8988T (cell line): ENCODE measurements around the gene MELTF.

Experiments
- DNase-seq: peaks from one replicate; pipeline ENCODE4 v3.0.0; 2011

The MELTF gene

DNA sequence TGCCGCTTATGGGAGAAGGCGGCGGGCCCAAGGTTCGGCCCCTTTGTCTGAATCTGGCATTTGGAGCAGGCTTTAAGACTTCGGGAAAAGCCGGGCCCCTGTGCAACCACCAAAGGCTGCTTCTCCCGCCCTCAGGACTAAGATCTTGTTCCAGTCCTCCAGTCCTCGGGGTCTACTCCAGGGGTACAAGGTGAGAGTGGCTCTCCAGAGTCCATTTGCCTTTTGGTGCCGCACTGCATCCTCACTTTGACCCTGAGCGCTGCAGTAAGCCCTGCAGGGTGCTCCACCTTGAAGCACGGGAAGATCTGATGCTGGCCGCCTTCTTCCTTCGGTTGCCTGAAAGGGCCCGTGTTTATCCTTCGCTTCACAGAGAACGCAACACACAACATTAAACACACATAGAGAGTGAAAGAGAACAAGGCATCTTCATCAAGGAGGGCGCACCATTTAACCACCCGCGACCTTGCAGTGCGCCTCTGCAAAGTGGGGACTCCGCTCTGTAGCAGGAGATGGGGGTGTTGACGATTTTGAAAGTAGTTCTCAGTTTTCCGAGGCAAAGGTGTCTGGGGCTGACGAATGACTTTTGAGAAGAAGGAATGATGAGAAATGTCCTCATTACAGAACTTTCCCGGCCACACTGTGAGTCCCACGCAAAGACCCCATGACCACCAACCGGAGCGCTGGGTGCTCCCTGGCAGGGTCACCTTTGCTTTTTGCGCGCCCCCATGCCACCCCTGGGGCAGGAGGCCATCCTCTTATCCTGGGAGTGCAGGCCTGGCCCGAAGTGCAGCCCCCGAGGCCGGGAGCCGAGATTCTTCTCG, 62.0 kb downstream of the MELTF start:
- no peak for DNase-seq

DNA sequence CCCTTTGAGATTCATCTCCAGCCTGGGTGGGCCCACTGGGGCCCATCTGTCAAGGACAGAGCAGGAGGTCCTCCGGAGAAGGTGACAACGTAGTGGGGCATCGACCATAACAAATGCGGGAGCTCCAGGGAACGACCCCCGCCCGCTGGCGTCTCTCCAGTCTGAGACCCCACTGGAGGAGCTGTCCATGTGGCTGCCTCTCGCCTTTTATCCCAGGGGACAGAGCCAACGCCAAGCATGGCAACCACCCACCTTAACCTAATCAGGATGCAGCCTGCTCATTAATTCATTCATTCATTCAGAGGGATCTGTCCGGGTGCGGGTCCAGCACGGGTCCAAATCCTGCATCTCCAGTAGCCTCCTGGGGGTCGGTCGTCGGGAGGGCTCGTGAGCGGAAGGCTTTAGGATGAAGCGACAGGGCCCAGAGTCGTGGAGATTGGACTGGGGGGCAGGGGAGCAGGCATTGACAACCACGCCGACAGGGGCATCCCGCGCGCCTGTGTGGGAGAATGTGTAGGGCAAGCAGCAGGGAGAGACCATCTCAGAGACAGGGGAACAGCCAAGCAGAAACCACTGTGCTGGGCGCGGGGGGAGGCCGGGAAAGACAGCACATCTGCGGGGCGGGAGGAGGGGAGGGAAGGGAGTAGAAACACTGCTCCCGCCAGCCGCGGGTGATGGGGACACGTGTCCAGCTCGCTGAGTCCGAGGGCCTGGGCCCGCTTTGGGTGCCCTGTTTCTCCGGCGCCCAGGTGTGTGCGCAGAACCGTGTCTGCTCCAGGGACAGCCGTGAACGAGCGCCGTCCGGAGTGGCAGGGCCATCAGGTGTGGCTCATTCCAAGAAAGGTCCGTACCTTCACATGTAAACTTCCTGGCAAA, 62.9 kb downstream of the MELTF start:
- no peak for DNase-seq

DNA sequence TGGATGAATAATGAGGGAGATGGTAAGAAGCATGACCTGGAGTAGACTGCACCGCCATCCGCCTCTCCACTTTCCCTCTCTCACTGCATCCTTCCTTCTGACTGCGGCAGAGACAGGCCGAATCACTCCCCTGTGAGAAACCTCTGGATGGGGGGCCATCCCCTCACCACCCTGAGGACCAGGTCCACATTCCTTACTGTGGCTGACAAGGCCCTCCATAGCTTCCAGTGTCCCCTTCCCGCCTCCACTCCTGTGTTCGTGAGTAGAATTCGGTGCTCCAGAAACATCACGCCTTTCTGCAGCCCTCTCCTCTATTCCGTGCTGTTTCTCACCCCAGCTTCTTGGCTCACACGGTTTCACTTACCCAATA, 63.8 kb downstream of the MELTF start:
- DNase-seq = no peak

DNA sequence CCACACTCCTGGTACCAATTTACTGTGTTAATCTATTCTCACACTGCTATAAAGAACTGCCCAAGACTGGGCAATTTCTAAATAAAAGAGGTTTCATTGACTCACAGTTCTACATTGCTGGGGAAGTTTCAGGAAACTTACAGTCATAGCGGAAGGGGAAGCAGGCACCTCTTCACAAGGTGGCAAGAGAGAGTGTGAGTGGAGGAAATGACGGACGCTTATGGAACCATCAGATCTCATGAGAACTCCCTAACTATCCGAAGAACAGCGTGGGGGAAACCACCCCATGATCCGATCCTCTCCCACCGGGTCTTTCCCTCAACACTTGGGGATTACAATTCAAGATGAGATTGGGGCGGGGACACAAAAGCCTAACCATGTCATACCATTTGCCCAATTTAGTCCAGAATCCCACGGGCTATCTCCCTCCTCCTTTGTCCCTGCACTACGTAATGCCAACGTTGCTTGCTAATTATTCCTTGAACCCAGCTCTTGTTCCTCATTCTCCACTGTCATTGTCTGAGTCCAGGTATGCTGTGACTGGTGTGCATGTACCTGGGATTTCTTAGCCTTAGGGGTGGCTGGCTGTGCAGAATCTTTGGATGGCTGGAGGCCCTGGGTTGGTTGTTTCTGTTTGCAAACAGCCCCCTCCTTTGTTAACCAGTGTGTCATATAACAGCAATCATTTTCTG, 64.4 kb downstream of the MELTF start:
- DNase-seq = no peak

DNA sequence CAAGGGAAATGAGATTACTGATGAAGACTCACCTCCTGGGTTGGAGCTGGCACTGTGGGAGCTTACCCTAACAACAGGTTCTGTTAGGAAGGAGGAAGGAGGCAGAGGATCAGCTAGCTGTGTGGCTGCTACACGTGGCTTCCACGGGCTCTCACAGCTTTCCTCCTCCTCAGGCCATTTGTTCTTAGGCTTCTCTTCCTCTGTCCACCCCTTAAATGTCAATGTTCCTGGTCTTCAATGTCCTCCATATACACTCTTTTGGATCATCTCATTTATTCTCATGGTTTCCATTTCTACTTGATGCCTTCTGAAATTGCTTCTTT, 66.0 kb downstream of the MELTF start:
- DNase-seq = no peak

DNA sequence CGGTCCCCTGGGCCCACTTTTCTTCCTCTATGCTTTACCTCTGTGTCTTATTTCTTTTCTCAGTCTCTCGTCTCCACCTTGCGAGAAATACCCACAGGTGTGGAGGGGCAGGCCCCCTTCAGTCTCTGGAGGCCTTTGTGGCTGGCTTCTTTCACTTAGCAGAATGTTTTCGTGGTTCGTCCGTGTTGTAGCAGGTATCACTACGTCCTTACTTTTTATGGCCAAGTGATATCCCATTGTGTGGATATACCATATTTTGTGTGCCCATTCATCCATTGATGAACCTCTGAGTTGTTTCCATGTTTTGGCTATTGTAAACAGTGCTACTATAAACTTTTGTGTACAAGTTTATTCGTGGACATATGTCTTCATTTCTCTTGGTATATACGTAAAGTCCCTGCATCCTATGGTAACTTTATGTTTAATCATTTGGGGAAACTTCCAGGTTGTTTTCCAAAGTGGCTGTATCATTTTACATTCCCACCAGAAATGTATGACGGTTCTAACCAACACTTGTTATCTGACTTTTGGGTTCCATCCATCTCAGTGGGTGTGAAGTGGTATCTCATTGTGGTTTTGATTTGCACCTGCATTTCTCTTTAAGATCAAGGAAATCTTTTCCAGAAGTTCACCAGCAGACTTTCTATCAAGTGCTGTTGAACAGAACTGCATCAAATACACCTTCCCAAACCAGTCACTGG, 66.5 kb downstream of the MELTF start:
- no peak for DNase-seq

DNA sequence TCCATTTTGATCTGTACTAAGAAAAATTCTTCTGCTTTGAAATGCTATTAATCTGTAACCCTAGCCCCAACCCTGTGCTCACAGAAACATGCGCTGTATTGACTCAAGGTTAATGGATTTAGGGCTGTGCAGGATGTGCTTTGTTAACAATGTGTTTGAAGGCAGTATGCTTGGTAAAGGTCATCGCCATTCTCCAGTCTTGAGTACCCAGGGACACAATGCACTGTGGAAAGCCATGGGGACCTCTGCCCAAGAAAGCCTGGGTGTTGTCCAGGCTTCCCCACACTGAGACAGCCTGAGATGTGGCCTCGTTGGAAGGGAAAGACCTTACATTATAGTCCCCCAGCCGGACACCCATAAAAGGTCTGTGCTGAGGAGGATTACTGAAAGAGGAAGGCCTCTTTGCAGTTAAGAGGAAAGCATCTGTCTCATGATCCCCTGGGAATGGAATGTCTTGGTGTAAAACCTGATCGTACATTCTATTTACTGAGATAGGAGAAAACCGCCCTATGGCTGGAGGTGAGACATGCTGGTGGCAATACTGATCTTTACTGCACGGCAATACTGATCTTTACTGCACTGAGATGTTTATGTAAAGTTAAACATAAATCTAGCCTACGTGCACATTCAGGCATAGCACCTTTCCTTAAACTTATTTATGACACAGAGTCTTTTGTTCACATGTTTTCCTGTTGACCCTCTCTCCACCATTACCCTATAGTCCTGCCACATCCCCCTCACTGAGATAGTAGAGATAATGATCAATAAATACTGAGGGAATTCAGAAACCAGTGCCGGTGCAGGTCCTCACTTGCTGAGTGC, 67.3 kb downstream of the MELTF start:
- no peak for DNase-seq

DNA sequence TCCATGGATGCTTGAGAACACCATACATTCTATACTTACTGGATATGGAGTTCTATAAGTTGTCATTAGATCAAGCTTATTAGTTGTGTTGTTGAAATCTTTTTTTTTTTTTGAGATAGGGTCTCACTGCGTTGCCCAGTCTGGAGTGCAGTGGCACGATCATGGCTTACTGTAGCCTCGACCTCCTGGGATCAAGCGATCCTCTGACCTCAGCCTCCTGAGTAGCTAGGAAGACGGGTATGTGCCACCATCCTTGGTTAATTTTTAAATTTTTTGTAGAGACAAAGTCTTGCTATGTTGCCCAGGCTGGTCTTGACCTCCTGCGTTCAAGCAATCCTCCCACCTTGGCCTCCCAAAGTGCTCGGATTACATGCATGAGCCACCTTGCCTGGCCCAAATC, 74.8 kb downstream of the MELTF start:
- DNase-seq = no peak
